GM13976 (cell line): ENCODE data around the gene TUBB2A.

ENCODE experiments used
- DNase-seq: peaks from one replicate; pipeline ENCODE4 v3.0.0; 2012; ENCODE audit warnings: low spot score
- CTCF ChIP-seq: IDR thresholded peaks from 2 replicates; pipeline ENCODE4 v1.5.1; 2012; ENCODE audit warnings: borderline replicate concordance, mild to moderate bottlenecking; ENCODE audit not compliant: insufficient read depth; ENCODE audit errors: extremely low read depth, missing control alignments, control extremely low read depth
- in situ Hi-C: fragments of 300-500 bp; cut with MboI; formaldehyde crosslinking; loops from one replicate; pipeline ENCODE4 v1.12.0; 2022; ENCODE audit warnings: low sequenced_read_pairs, mixed read lengths, inconsistent platforms; ENCODE audit not compliant: unreplicated experiment

TUBB2A gene

GRCh38 chr6:3152689-3153088 is 4.7 kb downstream of the TUBB2A start:
- in situ Hi-C loops = no loop called here
- no peak for DNase-seq
- no peak for TF ChIP-seq CTCF

- in situ Hi-C loops = no loop called here
- no peak for TF ChIP-seq CTCF
- DNase-seq = no peak
Observed at GRCh38 chr6:3151691-3152090, 5.7 kb downstream of the TUBB2A start.

GRCh38 chr6:3147914-3148757 is 9.2 kb downstream of the TUBB2A start:
- in situ Hi-C loops = no loop called here
- DNase-seq = no peak
- no peak for TF ChIP-seq CTCF

GRCh38 chr6:3144571-3144970 is 12.8 kb downstream of the TUBB2A start:
- in situ Hi-C loops = no loop called here
- no peak for TF ChIP-seq CTCF

GRCh38 chr6:3143158-3143557 is 14.2 kb downstream of the TUBB2A start:
- no peak for DNase-seq
- TF ChIP-seq CTCF = no peak
- in situ Hi-C loops = no loop called here

More at GRCh38 chr6:3144571-3144970, 12.8 kb downstream of the TUBB2A start:
- DNase-seq = no peak

GRCh38 chr6:3142536-3142935 is 14.8 kb downstream of the TUBB2A start:
- in situ Hi-C loops = no loop called here
- no peak for TF ChIP-seq CTCF
- DNase-seq = no peak
